ENCODE results near the gene HSPA12B.
"Not testable (repeated sequence)": the region's sequence is repeated elsewhere in the genome, so short reads cannot be mapped to it uniquely, and the experiment has no call there.

HSPA12B gene

GRCh38 chr20:3788685-3789155 lies 56.2 kb downstream of the HSPA12B start:
- DNase-seq, result no peak

- not testable (repeated sequence) for DNase-seq
These were observed 56.7 kb downstream of the HSPA12B start for GRCh38 chr20:3789201-3789600.

- not testable (repeated sequence) for DNase-seq
These were observed 61.7 kb downstream of the HSPA12B start for GRCh38 chr20:3794168-3794567.

GRCh38 chr20:3794701-3795420 lies 62.4 kb downstream of the HSPA12B start:
- DNase-seq, result no peak

GRCh38 chr20:3795511-3796468 lies 63.3 kb downstream of the HSPA12B start, which contains the start of gene CDC25B:
Gene CDC25B, plus strand, starts transcription at chr20:3796310. Its CDS starts 222 bp downstream, at chr20:3796532.
- peak; percentile 90 to 94 for DNase-seq

- DNase-seq, result no peak
These were observed 64.2 kb downstream of the HSPA12B start for GRCh38 chr20:3796477-3797225.

- no peak for DNase-seq
These were observed 64.7 kb downstream of the HSPA12B start for GRCh38 chr20:3797226-3797545.

- DNase-seq, result no peak
These were observed 65.3 kb downstream of the HSPA12B start for GRCh38 chr20:3797592-3798372.

- DNase-seq, result no peak
These were observed 65.9 kb downstream of the HSPA12B start for GRCh38 chr20:3798373-3798768.

GRCh38 chr20:3798908-3799248 lies 66.4 kb downstream of the HSPA12B start:
- no peak for DNase-seq

GRCh38 chr20:3800256-3800877 lies 67.9 kb downstream of the HSPA12B start:
- DNase-seq, result no peak

GRCh38 chr20:3800878-3801260 lies 68.4 kb downstream of the HSPA12B start:
- DNase-seq, result no peak

- no peak for DNase-seq
These were observed 68.8 kb downstream of the HSPA12B start for GRCh38 chr20:3801299-3801698.

GRCh38 chr20:3801846-3802245 lies 69.4 kb downstream of the HSPA12B start:
- DNase-seq, result no peak
